Astrocyte (in vitro differentiated cells and primary cell): Measurements from ENCODE around the gene MYB.

Experiments
- EZH2 ChIP-seq: IDR thresholded peaks from 2 replicates; pipeline ENCODE4 v1.6.1; 2012; ENCODE audit warnings: mild to moderate bottlenecking, low read length, inconsistent platforms; ENCODE audit not compliant: insufficient read depth
- TF ChIP-seq, protein P1 (sequence below): IDR thresholded peaks from 2 replicates; pipeline ENCODE4 v1.5.1; 2011; ENCODE audit warnings: low read depth, mild to moderate bottlenecking, inconsistent platforms, low read length, moderate library complexity; ENCODE audit not compliant: insufficient read depth

DNA sequence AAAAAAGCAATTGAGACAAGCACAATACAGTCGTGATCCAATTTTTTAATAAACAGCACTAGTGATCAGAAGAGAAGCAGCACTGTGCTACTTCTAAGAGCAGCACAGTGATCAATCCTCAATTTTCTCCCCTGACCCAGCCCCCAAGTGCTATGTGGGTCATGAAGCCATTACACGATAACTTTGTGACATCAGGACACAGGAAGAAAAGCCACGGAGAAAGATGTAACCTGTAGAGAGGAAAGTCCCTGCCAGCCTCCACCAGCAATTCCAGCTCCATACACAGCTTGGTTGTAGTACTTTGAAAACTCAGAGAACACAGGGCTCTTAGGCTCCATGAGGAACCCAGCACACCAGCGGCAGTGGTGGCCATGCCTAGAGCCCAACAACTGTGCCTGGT, 45.3 kb upstream of the MYB start:
- TF ChIP-seq, protein P1, sequence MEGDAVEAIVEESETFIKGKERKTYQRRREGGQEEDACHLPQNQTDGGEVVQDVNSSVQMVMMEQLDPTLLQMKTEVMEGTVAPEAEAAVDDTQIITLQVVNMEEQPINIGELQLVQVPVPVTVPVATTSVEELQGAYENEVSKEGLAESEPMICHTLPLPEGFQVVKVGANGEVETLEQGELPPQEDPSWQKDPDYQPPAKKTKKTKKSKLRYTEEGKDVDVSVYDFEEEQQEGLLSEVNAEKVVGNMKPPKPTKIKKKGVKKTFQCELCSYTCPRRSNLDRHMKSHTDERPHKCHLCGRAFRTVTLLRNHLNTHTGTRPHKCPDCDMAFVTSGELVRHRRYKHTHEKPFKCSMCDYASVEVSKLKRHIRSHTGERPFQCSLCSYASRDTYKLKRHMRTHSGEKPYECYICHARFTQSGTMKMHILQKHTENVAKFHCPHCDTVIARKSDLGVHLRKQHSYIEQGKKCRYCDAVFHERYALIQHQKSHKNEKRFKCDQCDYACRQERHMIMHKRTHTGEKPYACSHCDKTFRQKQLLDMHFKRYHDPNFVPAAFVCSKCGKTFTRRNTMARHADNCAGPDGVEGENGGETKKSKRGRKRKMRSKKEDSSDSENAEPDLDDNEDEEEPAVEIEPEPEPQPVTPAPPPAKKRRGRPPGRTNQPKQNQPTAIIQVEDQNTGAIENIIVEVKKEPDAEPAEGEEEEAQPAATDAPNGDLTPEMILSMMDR, result no peak
- no peak for TF ChIP-seq EZH2
